Measurements from ENCODE around the gene AKAP7. TPM values are rescaled to one million over a fixed set of nuclear protein-coding genes. Genes with fewer than 3 reads are reported as not detected.
"Not testable (repeated sequence)": the region's sequence is repeated elsewhere in the genome, so short reads cannot be mapped to it uniquely, and the experiment has no call there.

The AKAP7 gene
- 10 to 100 TPM; 19.2 to 20.9 TPM for total RNA-seq
- 10 to 100 TPM; 13.7 to 15.6 (median 14.2) TPM for polyA plus RNA-seq
- total RNA-seq, result 3.4 to 24.9 (median 15.9) reads per million in 6 experiments

- peak; percentile 77 to 80 for ATAC-seq
- peaks cover 12 to 40% (median 33%) of the 10 kb centered on the region in 4 donors for H3K4me1 Mint-ChIP-seq
- H3K9me3 Mint-ChIP-seq, result no peaks in the 10 kb centered on the region
- H3K4me3 Mint-ChIP-seq, result peak within 1 kb of the TSS; percentile 92 to 99 (median 96)
- peak within 1 kb of the TSS; percentile 96 to 100 (median 98) for H3K27ac Mint-ChIP-seq
- no peaks in the 10 kb centered on the region for H3K27me3 Mint-ChIP-seq
- H3K36me3 Mint-ChIP-seq, result peaks cover 0 to 3% (median 0%) of the 10 kb centered on the region in 3 donors
- POLR2A ChIA-PET, result interaction anchor here (0.9 to 1.6 kb wide), 4 partner anchors 26 to 64 kb away, joined by 3 read pairs; no protein-coding TSS in a partner anchor
- DNase-seq, result peak; percentile 26 to 79 (median 57)
Observed at GRCh38 chr6:131135244-131136020, at the start of gene AKAP7. Gene AKAP7, plus strand, starts transcription at chr6:131135467. Its CDS starts 297 bp downstream, at chr6:131135764.

GRCh38 chr6:131090339-131090738 lies 44.9 kb upstream of the AKAP7 start:
- peaks cover 0 to 72% (median 14%) of the 10 kb centered on the region in 9 donors for H3K9me3 Mint-ChIP-seq
- POLR2A ChIA-PET, H3K27ac Mint-ChIP-seq, ATAC-seq, DNase-seq, H3K4me1 Mint-ChIP-seq, H3K4me3 Mint-ChIP-seq, H3K27me3 Mint-ChIP-seq: not testable (repeated sequence)
- H3K36me3 Mint-ChIP-seq, result peaks cover 0 to 29% (median 21%) of the 10 kb centered on the region in 3 donors

- DNase-seq, POLR2A ChIA-PET, H3K27me3 Mint-ChIP-seq, ATAC-seq, H3K27ac Mint-ChIP-seq, H3K4me3 Mint-ChIP-seq, H3K4me1 Mint-ChIP-seq: not testable (repeated sequence)
- peaks cover 0 to 59% (median 14%) of the 10 kb centered on the region in 9 donors for H3K9me3 Mint-ChIP-seq
- H3K36me3 Mint-ChIP-seq, result peaks cover 0 to 20% (median 14%) of the 10 kb centered on the region in 3 donors
Observed at GRCh38 chr6:131091944-131092343, 43.3 kb upstream of the AKAP7 start.

GRCh38 chr6:131093334-131093733 lies 41.9 kb upstream of the AKAP7 start:
- Mint-ChIP-seq H3K27me3 (peaks cover 0 to 4% (median 0%) of the 10 kb centered on the region in 5 donors), H3K27ac (no peak overlapping the region), H3K4me1 (peaks cover 0 to 7% (median 0%) of the 10 kb centered on the region in 4 donors), H3K9me3 (peaks cover 0 to 50% (median 10%) of the 10 kb centered on the region in 9 donors), H3K36me3 (peaks cover 0 to 14% (median 7%) of the 10 kb centered on the region in 3 donors), H3K4me3 (no peak overlapping the region)
- no peak for DNase-seq
- ATAC-seq, result no peak
- POLR2A ChIA-PET, result interaction anchor here (0.6 kb wide), 1 partner anchor 772 kb away, joined by 3 read pairs; no protein-coding TSS in a partner anchor

- no peaks in the 10 kb centered on the region for H3K4me1 Mint-ChIP-seq
- DNase-seq (no peak), ATAC-seq (no peak)
- peaks cover 0 to 25% (median 5%) of the 10 kb centered on the region in 9 donors for H3K9me3 Mint-ChIP-seq
- POLR2A ChIA-PET, result no interaction called here
- peaks cover 0 to 4% (median 4%) of the 10 kb centered on the region in 3 donors for H3K36me3 Mint-ChIP-seq
- H3K27me3 Mint-ChIP-seq, result no peaks in the 10 kb centered on the region
- H3K27ac Mint-ChIP-seq, result no peak overlapping the region
- no peak overlapping the region for H3K4me3 Mint-ChIP-seq
Observed at GRCh38 chr6:131096786-131097185, 38.5 kb upstream of the AKAP7 start.

- H3K27me3 Mint-ChIP-seq, result peaks cover 0 to under 1% (median 0%) of the 10 kb centered on the region in 5 donors
Observed at GRCh38 chr6:131101911-131102680, 33.2 kb upstream of the AKAP7 start.

GRCh38 chr6:131103296-131103695 lies 32.0 kb upstream of the AKAP7 start:
- DNase-seq, result no peak
- H3K36me3 Mint-ChIP-seq, result no peaks in the 10 kb centered on the region
- H3K9me3 Mint-ChIP-seq, result peaks cover 0 to 3% (median 0%) of the 10 kb centered on the region in 9 donors
- peaks cover 0 to 6% (median 0%) of the 10 kb centered on the region in 4 donors for H3K4me1 Mint-ChIP-seq
- H3K27ac Mint-ChIP-seq, result no peak overlapping the region
- no peak for ATAC-seq
- H3K27me3 Mint-ChIP-seq, result peaks cover 0 to 1% (median 0%) of the 10 kb centered on the region in 5 donors
- POLR2A ChIA-PET, result no interaction called here
- no peak overlapping the region for H3K4me3 Mint-ChIP-seq

More at GRCh38 chr6:131101911-131102680, 33.2 kb upstream of the AKAP7 start:
- no peak overlapping the region for H3K27ac Mint-ChIP-seq
- H3K4me1 Mint-ChIP-seq, result no peaks in the 10 kb centered on the region
- ATAC-seq, result no peak
- POLR2A ChIA-PET, result no interaction called here
- H3K4me3 Mint-ChIP-seq, result no peak overlapping the region
- no peak for DNase-seq
- no peaks in the 10 kb centered on the region for H3K36me3 Mint-ChIP-seq
- H3K9me3 Mint-ChIP-seq, result peaks cover 0 to 3% (median 0%) of the 10 kb centered on the region in 9 donors

- POLR2A ChIA-PET, result no interaction called here
- Mint-ChIP-seq H3K4me3 (no peak overlapping the region), H3K27me3 (peaks cover 0 to 1% (median 0%) of the 10 kb centered on the region in 5 donors), H3K27ac (no peak overlapping the region), H3K4me1 (peaks cover 0 to 12% (median 0%) of the 10 kb centered on the region in 4 donors), H3K9me3 (peaks cover 0 to 3% (median 0%) of the 10 kb centered on the region in 9 donors), H3K36me3 (no peaks in the 10 kb centered on the region)
- ATAC-seq, result no peak
- no peak for DNase-seq
Observed at GRCh38 chr6:131103901-131104300, 31.4 kb upstream of the AKAP7 start.

- Mint-ChIP-seq H3K36me3 (no peaks in the 10 kb centered on the region), H3K9me3 (no peaks in the 10 kb centered on the region), H3K4me1 (peaks cover 0 to 12% (median 0%) of the 10 kb centered on the region in 4 donors), H3K27ac (no peak overlapping the region), H3K27me3 (peaks cover 0 to 1% (median 0%) of the 10 kb centered on the region in 5 donors), H3K4me3 (no peak overlapping the region)
- ATAC-seq (no peak), DNase-seq (no peak)
- POLR2A ChIA-PET, result no interaction called here
Observed at GRCh38 chr6:131107151-131107550, 28.1 kb upstream of the AKAP7 start.

GRCh38 chr6:131112249-131112648 lies 23.0 kb upstream of the AKAP7 start:
- H3K9me3 Mint-ChIP-seq, result no peaks in the 10 kb centered on the region
- DNase-seq, result no peak
- H3K36me3 Mint-ChIP-seq, result no peaks in the 10 kb centered on the region
- POLR2A ChIA-PET, result interaction anchor here (0.5 kb wide), 1 partner anchor 99 kb away, joined by 3 read pairs; no protein-coding TSS in a partner anchor
- H3K27ac Mint-ChIP-seq, result no peak overlapping the region
- no peak overlapping the region for H3K4me3 Mint-ChIP-seq
- no peak for ATAC-seq
- no peaks in the 10 kb centered on the region for H3K27me3 Mint-ChIP-seq
- peaks cover 0 to 12% (median 0%) of the 10 kb centered on the region in 4 donors for H3K4me1 Mint-ChIP-seq

GRCh38 chr6:131115651-131116050 lies 19.6 kb upstream of the AKAP7 start:
- H3K4me3 Mint-ChIP-seq, result no peak overlapping the region
- H3K27me3 Mint-ChIP-seq, result no peaks in the 10 kb centered on the region
- peaks cover 0 to 7% (median 0%) of the 10 kb centered on the region in 4 donors for H3K4me1 Mint-ChIP-seq
- H3K9me3 Mint-ChIP-seq, result no peaks in the 10 kb centered on the region
- POLR2A ChIA-PET, result interaction anchor here (0.6 kb wide), 2 partner anchors 14 to 225 kb away, joined by 3 to 4 read pairs; no protein-coding TSS in a partner anchor
- no peak for ATAC-seq
- no peak for DNase-seq
- no peak overlapping the region for H3K27ac Mint-ChIP-seq
- H3K36me3 Mint-ChIP-seq, result no peaks in the 10 kb centered on the region

GRCh38 chr6:131116321-131116720 lies 18.9 kb upstream of the AKAP7 start:
- DNase-seq (no peak), ATAC-seq (no peak)
- no peak overlapping the region for H3K4me3 Mint-ChIP-seq

More at GRCh38 chr6:131116321-131116720, 18.9 kb upstream of the AKAP7 start:
- H3K4me1 Mint-ChIP-seq, result peaks cover 0 to 7% (median 0%) of the 10 kb centered on the region in 4 donors
- H3K36me3 Mint-ChIP-seq, result no peaks in the 10 kb centered on the region
- POLR2A ChIA-PET, result interaction anchor here (0.6 to 2.3 kb wide), 3 partner anchors 13 to 231 kb away, joined by 3 to 7 read pairs (median 4); no protein-coding TSS in a partner anchor
- no peak overlapping the region for H3K27ac Mint-ChIP-seq
- no peaks in the 10 kb centered on the region for H3K9me3 Mint-ChIP-seq
- H3K27me3 Mint-ChIP-seq, result no peaks in the 10 kb centered on the region
